ENCODE data around the gene CTXND1.

DNA sequence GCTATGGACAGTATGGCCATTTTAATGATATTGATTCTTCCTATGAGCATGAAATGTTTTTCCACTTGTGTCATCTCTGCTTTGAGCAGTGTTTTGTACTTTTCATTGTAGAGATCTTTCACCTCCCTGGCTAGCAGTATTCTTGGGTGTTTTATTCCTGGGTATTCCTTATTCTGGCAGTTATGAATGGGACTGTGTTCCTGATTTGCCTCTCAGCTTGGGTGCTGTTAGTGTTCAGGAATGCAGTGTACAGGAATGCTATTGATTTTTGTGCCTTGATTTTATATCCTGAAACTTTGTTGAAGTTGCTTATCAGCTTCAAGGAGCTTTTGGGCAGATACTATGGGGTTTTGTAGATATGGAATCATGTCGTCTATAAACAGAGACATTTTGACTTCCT, 49.5 kb upstream of the CTXND1 start:
- TF ChIP-seq, protein P1, sequence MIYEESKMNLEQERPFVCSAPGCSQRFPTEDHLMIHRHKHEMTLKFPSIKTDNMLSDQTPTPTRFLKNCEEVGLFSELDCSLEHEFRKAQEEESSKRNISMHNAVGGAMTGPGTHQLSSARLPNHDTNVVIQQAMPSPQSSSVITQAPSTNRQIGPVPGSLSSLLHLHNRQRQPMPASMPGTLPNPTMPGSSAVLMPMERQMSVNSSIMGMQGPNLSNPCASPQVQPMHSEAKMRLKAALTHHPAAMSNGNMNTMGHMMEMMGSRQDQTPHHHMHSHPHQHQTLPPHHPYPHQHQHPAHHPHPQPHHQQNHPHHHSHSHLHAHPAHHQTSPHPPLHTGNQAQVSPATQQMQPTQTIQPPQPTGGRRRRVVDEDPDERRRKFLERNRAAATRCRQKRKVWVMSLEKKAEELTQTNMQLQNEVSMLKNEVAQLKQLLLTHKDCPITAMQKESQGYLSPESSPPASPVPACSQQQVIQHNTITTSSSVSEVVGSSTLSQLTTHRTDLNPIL (CRISPR knock-in tag; IDR thresholded peaks at IDR 0.05; ENCODE audit: low read depth): no peak
- TF ChIP-seq ZC3H10 (CRISPR knock-in tag; IDR thresholded peaks at IDR 0.05) (no peak), PPARA (CRISPR knock-in tag; IDR thresholded peaks at IDR 0.05; ENCODE audit: borderline replicate concordance) (no peak), GLIS3 (CRISPR knock-in tag; IDR thresholded peaks at IDR 0.05) (no peak)

Data from SK-N-SH treated with all-trans-retinoic acid at 6 μM for 48 hours (cell line).